HL-60 (cell line): ENCODE results near the gene CLIC4.
"Not testable (repeated sequence)": the region's sequence is repeated elsewhere in the genome, so short reads cannot be mapped to it uniquely, and the experiment has no call there.

ENCODE experiments used
- CTCF ChIP-seq: IDR thresholded peaks from one replicate; pipeline ENCODE4 v1.5.1; 2011; ENCODE audit warnings: low read length, control low read depth, inconsistent platforms; ENCODE audit not compliant: insufficient read depth
- GABPA ChIP-seq: IDR thresholded peaks from 2 replicates; pipeline ENCODE4 v1.6.1; 2012; ENCODE audit warnings: low read depth
- POLR2AphosphoS5 ChIP-seq: IDR thresholded peaks from 2 replicates; pipeline ENCODE4 v1.6.1; 2012; ENCODE audit warnings: low read depth
- SPI1 ChIP-seq: IDR thresholded peaks from 2 replicates; pipeline ENCODE4 v1.6.1; 2012; ENCODE audit warnings: low read depth, mild to moderate bottlenecking, borderline replicate concordance
- TF ChIP-seq, protein P1 (sequence below): IDR thresholded peaks from 2 replicates; pipeline ENCODE4 v1.6.1; 2012; ENCODE audit warnings: low read depth; ENCODE audit not compliant: insufficient replicate concordance

GRCh38 chr1:24698326-24698725 lies 46.9 kb upstream of the CLIC4 start:
- not testable (repeated sequence) for TF ChIP-seq CTCF, POLR2AphosphoS5, GABPA, SPI1
- TF ChIP-seq, protein P1, sequence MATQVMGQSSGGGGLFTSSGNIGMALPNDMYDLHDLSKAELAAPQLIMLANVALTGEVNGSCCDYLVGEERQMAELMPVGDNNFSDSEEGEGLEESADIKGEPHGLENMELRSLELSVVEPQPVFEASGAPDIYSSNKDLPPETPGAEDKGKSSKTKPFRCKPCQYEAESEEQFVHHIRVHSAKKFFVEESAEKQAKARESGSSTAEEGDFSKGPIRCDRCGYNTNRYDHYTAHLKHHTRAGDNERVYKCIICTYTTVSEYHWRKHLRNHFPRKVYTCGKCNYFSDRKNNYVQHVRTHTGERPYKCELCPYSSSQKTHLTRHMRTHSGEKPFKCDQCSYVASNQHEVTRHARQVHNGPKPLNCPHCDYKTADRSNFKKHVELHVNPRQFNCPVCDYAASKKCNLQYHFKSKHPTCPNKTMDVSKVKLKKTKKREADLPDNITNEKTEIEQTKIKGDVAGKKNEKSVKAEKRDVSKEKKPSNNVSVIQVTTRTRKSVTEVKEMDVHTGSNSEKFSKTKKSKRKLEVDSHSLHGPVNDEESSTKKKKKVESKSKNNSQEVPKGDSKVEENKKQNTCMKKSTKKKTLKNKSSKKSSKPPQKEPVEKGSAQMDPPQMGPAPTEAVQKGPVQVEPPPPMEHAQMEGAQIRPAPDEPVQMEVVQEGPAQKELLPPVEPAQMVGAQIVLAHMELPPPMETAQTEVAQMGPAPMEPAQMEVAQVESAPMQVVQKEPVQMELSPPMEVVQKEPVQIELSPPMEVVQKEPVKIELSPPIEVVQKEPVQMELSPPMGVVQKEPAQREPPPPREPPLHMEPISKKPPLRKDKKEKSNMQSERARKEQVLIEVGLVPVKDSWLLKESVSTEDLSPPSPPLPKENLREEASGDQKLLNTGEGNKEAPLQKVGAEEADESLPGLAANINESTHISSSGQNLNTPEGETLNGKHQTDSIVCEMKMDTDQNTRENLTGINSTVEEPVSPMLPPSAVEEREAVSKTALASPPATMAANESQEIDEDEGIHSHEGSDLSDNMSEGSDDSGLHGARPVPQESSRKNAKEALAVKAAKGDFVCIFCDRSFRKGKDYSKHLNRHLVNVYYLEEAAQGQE, result not testable (repeated sequence)
